ENCODE data around the gene AK9.
A peak's percentile ranks its signal among the peaks of the same experiment; 100 is the strongest.
"Not testable (repeated sequence)": the region's sequence is repeated elsewhere in the genome, so short reads cannot be mapped to it uniquely, and the experiment has no call there.

Gene AK9

DNA sequence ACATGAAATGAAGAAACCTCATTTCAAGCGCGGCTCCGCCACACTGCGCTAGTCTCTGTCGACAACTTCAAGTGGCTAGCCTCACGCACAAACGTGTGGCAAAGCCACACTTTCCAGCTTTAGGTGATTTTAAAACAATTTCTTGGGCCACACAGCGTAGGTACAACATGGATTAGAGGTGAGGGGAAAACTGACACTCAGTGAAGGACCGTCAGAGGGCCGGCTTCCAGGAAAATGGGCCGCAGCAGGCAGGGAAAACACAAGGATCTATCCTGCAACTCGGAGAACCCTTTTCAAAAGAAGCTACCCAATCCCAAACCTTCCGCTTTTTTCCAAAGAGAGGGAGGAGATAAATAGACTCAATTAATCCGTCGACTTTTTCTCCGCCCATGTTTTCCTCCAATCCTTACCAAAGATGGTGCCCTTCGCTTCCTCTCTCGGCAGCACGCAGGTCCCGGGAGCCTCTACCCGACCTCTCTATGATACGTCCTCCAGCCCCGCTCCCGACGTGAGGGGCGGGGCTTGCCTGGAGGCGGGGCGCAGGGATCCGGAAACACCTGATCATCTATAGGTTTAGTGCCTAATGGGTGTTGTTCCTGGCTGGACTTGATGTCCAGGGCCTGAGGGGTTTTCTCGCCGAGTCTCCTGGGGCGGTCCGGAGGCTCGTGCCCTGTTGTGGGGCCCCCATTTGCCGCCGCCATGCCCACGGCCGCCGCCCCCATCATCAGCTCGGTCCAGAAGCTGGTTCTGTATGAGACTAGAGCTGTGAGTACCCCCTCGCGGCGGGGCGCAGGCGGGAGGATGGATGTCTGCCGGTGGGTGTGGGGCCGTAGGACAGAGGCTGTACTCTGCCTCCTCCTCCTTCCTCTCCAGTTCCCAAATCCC, at the start of gene AK9, which contains the start of gene FIG4:
Gene AK9 (minus strand): TSS at position 466 of the 885 bp plus-strand sequence. CDS start 15,457 bp downstream, outside the sequence.
Gene FIG4 (plus strand): TSS at position 560 of the 885 bp plus-strand sequence. CDS start 140 bp downstream, at position 700.
- peak; percentile 89 for DNase-seq

DNA sequence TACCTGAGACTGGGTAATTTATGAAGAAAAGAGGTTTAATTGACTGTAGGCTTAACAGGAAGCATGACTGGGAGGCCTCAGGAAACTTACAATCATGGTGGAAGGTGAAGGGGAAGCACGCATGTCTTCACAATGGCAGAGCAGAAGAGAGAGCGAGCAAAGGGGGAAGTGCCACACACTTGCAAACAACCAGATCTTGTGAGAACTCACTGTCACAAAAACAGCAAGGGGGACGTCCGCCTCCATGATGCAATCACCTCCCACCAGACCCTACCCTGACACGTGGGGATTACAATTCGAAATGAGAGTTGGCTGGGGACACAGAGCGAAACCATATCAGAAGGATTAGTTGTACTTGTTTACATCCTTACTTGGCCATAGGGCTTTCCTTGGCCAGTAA, 49.8 kb upstream of the AK9 start:
- no peak for DNase-seq

DNA sequence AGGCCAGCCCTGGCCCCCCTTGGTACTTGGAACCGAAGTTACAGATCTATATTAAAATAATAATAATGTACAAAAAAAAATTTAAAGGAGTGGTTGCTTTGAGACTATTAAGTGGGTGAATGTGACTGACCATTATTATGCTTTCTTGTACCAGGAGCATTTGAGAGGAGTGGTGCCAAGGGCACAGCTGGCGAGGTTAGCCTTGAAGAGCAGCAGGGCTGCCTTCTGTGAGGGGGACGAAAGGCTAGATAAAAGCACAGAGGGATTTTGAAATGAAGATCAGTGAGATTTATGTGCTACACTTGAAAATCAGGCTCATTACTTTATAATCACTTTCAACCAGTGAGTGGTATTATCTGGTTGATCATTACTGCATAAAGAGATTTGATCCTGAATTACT, 48.7 kb upstream of the AK9 start:
- no peak for DNase-seq

DNA sequence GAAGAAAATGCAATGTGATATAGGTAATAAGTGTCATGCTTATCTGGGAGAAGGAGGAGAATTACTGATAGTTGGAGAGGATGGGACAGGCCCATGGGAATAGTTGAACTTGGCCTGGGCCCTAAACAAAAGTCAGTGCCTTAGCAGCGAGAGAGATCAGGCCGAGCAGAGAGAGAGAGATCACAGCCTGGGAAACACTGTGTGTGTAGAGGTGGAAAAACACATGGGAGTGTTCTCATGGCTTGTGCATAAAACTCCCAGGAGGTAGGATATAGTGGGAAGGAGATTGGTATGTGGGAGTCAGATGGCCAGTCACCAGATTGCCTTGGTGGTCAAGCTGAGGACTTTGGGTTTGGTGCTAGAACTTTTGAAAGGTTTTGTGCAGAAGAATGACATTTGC, 47.7 kb upstream of the AK9 start:
- DNase-seq, result no peak

- DNase-seq, result peak; percentile 61
Observed at GRCh38 chr6:109738255-109738654, 47.3 kb upstream of the AK9 start.

GRCh38 chr6:109736273-109737025, 45.4 kb upstream of the AK9 start:
- no peak for DNase-seq

GRCh38 chr6:109725250-109725649, 34.2 kb upstream of the AK9 start:
- not testable (repeated sequence) for DNase-seq

DNA sequence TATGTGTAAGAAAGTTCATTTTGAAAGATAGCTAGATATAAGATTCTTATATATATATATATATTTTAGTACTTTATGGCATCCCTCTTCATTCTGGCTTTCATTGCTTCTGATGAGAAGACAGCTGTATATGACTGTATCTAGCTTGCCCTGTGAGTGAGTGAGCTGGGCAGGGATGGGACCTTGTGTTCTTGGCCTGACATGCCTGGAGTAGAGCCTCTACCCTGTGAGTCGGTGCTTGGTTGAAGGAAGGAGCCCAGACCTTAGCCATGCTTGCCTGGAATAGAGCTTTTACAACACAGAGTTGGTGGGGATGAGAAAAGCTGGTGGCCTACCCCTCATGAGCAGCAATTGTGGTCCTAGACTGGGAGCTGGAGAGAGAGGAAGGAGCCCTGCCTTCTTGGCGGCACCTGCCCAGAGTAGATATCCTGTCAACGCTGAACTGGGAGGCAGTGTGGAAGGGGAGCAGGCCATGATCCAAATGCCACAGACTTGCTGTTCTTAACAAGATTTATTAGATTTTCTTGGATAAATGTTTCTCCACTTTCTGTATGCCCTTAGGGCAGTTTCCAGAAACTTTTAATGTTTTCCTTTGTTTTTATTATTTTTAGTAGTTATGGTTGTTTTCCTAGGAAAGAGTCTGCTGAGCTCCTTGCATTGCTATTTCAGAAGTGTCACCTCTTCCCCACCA, 31.7 kb upstream of the AK9 start:
- DNase-seq, result no peak

GRCh38 chr6:109722011-109722410, 31.0 kb upstream of the AK9 start:
- DNase-seq, result no peak

DNA sequence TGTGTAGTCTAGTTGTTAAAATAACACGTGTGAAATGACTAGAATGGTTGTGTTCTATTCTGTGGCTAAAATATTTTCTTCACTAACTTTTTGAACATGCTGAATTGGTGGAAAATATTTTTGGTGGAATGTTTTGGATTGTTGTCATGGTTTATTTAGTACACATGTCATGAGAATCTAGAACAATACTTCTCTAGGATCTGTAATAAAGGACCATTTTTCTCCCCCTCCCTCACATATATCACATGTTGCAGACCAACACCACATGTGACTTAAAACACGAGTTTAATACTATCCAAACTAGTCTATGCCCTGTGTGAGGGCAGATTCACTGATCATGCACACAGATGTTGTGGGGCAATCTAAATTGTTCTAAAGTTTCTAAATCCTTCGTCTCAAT, 29.3 kb upstream of the AK9 start:
- DNase-seq, result no peak

GRCh38 chr6:109718991-109719390, 28.0 kb upstream of the AK9 start:
- DNase-seq, result no peak

GRCh38 chr6:109717971-109718370, 27.0 kb upstream of the AK9 start:
- DNase-seq, result no peak

GRCh38 chr6:109715616-109716015, 24.6 kb upstream of the AK9 start:
- peak; percentile 32 for DNase-seq

DNA sequence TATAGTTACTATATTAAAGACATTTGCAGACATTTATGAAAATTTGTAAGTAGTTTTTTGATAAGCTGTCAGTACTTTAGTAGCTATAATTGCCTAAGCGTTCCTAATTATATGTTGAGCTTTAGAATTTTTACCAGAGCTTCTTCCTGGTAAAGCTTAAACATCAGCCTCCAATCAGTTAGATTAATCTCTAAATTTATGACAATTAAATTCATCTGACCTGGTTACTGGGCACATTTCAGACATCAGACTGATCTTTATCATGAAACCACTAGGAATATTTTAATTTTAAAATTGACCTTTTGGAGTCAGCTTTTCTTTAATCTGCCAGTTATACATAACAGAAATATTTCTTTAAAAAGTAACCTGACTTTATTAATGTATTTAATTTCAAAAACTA, 23.6 kb upstream of the AK9 start:
- DNase-seq, result no peak

DNA sequence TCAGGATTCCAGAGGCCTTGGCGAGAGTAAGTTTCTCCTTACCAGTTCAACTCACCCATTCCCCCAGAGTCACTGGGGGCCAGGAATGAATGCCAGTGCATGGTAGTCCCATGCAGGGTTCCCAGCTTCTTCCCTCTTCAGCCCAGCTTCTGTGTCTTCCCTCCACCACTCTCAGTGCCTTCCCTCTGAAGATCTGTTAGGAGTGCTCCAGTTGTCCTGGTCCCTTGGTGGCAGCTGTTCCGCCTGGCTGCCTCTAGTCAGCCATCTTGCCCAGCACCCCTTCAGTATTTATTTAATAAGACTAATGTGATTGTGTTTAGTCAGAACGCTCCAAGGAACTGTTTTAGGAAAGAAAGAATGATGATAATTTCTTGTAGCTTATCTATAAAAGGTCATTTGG, 23.2 kb upstream of the AK9 start:
- DNase-seq, result no peak

DNA sequence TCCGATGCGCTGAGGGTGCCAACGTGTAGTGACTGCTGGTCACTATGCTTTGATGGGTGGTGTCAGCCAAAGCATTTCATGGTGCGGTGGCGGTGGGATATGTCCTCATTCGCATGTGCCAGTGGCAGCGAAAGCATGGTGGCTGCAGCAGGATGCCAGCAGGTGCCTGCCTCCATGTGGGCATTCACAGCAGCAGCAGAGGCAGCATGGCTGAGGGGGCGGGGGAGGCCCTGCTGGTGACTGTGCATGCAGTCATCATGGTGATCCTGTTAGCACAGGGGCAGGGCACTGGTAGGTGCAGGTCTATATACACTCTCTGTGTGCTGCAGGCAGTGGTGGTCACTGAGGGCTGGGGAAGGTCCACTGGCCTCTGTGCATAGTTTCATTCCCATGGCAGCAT, 22.1 kb upstream of the AK9 start:
- no peak for DNase-seq

- DNase-seq, result not testable (repeated sequence)
Observed at GRCh38 chr6:109708099-109708498, 17.1 kb upstream of the AK9 start.

GRCh38 chr6:109706513-109706912, 15.5 kb upstream of the AK9 start:
- DNase-seq, result no peak

DNA sequence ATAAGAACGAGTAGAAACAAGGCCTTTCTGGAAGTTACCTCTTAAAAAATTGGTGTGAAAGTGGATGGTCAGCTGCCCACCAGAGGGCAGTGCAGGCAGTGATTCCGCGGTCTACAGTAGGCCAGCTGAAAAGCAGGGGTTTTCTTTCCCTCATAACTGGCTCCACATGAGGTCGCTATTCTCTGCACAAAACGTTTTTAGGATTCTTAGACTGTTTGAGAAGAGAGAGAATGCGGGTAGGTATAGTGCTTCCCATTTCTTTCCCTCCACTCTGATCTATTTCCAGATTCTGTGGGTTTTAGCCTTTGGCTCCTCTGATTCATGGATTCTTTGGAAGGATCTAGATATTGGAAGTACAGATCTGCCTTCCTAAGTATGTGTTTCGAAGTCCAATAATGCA, 14.3 kb upstream of the AK9 start:
- peak; percentile 84 for DNase-seq

DNA sequence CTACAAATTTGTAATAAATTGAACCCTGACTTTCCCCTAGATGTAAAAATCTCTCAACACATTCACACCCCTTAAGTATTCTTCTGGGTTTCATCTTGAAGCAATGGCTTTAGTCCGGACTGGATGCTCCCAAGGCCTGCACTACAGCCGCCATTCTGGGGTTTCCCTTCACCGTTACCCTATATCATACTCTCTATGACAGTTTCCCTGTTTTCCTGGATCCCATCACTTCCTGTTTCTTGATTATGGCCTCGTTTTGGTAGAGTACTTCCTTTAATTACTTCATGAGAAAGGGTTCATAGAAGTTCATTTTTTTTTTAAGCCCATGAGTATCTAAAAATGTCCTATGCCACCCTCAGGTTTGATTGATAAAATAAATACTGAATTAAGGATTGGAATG, 11.8 kb upstream of the AK9 start:
- no peak for DNase-seq

DNA sequence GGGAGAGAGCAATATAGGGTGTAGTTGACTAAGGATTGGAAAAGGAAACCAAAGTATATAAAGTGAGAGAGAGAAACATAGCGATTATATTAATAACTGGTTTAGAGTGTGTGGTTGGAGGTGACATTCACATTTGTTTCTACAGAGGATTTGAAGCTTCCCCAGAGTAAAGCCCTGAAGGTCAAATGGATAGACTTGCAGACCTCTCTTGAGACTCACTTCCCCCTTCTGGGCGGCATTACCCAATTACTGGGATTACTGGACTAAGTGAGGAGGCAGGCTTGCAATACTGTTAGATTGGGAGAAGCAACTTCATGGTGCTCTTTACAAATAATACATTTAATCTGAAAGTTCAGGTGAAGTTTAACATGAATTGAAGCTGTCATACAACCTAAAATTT, 10.8 kb upstream of the AK9 start:
- DNase-seq, result no peak

DNA sequence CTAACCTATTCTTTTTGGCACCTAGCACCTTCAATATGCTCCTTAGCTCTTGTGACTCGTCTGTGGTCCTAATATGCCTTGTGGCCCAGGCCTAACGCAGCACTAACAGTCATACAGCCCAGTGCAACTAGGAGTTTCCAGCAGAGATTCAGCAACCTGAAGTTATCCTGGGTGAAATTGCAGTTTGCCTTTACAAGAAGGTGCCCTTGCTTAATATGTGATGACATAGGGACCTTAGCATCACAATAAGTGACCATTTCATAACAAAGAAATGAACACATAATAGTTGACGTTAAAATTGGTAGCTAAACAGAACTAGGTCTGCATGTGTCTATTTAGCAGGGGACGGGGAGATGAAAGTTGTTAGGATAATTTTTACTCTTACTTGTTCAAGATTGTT, 10.2 kb upstream of the AK9 start:
- no peak for DNase-seq

DNA sequence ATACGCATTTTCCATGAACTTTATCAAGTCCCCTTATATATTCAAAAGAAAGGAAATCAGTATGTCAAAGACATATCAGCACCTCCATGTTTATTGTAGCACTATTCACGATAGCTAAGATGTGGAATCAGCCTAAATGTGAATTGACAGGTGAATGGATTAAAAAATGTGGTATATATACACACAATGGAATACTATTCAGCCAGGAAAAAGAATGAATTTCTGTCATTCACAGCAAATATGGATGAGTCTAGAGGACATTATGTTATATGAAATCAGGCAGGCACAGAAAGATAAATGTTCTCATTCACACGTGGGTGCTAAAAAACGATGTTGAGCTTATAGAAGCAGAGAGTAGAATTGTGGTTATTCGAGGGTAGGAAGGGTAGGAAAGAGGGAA, 5.4 kb upstream of the AK9 start:
- no peak for DNase-seq

- DNase-seq, result no peak
Observed at GRCh38 chr6:109695468-109695867, 4.5 kb upstream of the AK9 start.

Measured in fibroblast of skin of right quadriceps (primary cell).